CD8-positive, alpha-beta memory T cell (primary cell): ENCODE measurements around the gene IQUB. TPM values are rescaled to one million over a fixed set of nuclear protein-coding genes. Genes with fewer than 3 reads are reported as not detected.
"Not testable (repeated sequence)": the region's sequence is repeated elsewhere in the genome, so short reads cannot be mapped to it uniquely, and the experiment has no call there.

ENCODE experiments used
- CTCF ChIA-PET: fragments of 350-600 bp; sonication (Branson Sonifier 250); formaldehyde crosslinking; loops from one replicate; lab custom pipeline; 2021; ENCODE audit warnings: antibody characterized with exemption; lab: Charles Lee
- POLR2A ChIA-PET: fragments of 350-600 bp; sonication (Branson Sonifier 250); formaldehyde crosslinking; loops from one replicate; lab custom pipeline; 2021; ENCODE audit warnings: antibody characterized with exemption; lab: Charles Lee
- DNase-seq, 5 donors: peaks; one replicate each; pipeline versions ENCODE4 v3.0.0 to v3.0.0-alpha.2; 2020 to 2022; ENCODE audit warnings: mixed read lengths in 1 of 5
- H3K27ac ChIP-seq: one replicate; pipeline ENCODE4 v1.7.0; 2013; ENCODE audit warnings: low read depth, mild to moderate bottlenecking, low read length, moderate library complexity
- H3K27me3 ChIP-seq: 2 replicates; pipeline ENCODE4 v1.7.0; 2013; ENCODE audit warnings: low read length, mild to moderate bottlenecking; ENCODE audit not compliant: insufficient read depth, poor library complexity, severe bottlenecking
- H3K36me3 ChIP-seq: 2 replicates; pipeline ENCODE4 v1.7.0; 2013; ENCODE audit warnings: mild to moderate bottlenecking, low read length, moderate library complexity; ENCODE audit not compliant: insufficient read depth
- H3K4me1 ChIP-seq: 2 replicates; pipeline ENCODE4 v1.7.0; 2013; ENCODE audit warnings: mild to moderate bottlenecking, low read length, moderate library complexity; ENCODE audit not compliant: insufficient read depth
- H3K4me3 ChIP-seq: 2 replicates; pipeline ENCODE4 v1.7.0; 2013; ENCODE audit warnings: mild to moderate bottlenecking, low read length
- H3K9me3 ChIP-seq: 2 replicates; pipeline ENCODE4 v1.7.0; 2013; ENCODE audit warnings: mild to moderate bottlenecking, low read length
- H3K27ac Mint-ChIP-seq, 8 donors: one replicate each; pipeline ENCODE4 v1.8.0; 2020 to 2021; ENCODE audit warnings: mixed read lengths in 8 of 8, mild to moderate bottlenecking in 6 of 8, inconsistent platforms in 3 of 8, moderate library complexity in 3 of 8
- H3K27me3 Mint-ChIP-seq, 2 donors: one replicate each; pipeline ENCODE4 v1.8.0; 2020 to 2021; ENCODE audit warnings: mixed read lengths in 2 of 2, mild to moderate bottlenecking in 1 of 2, moderate library complexity in 1 of 2
- H3K36me3 Mint-ChIP-seq, 3 donors: one replicate each; pipeline ENCODE4 v1.8.0; 2020 to 2021; ENCODE audit warnings: mixed read lengths in 3 of 3, inconsistent platforms in 1 of 3, mild to moderate bottlenecking in 1 of 3
- H3K4me1 Mint-ChIP-seq, 3 donors: one replicate each; pipeline ENCODE4 v1.8.0; 2020 to 2021; ENCODE audit warnings: mixed read lengths in 3 of 3, inconsistent platforms in 1 of 3, mild to moderate bottlenecking in 1 of 3
- H3K4me3 Mint-ChIP-seq, 7 donors: one replicate each; pipeline ENCODE4 v1.8.0; 2020 to 2021; ENCODE audit warnings: mixed read lengths in 7 of 7, mild to moderate bottlenecking in 6 of 7, moderate library complexity in 4 of 7, inconsistent platforms in 2 of 7
- H3K9me3 Mint-ChIP-seq, 5 donors: one replicate each; pipeline ENCODE4 v1.8.0; 2020 to 2022; ENCODE audit warnings: mixed read lengths in 5 of 5, mild to moderate bottlenecking in 3 of 5, moderate library complexity in 2 of 5, inconsistent platforms in 1 of 5
- polyA plus RNA-seq: library from polyadenylated mRNA; unstranded; fragments of 300-500 nt; fragmentation: Illumina TruSeq; gene quantifications from one replicate; pipeline ENCODE4 v1.2.3, GENCODE V29; 2021
- total RNA-seq, 2 experiments: library from RNA; stranded (reverse); gene quantifications; one replicate each; pipeline ENCODE4 v1.2.3, GENCODE V29; 2021

Gene IQUB
- total and polyA plus RNA-seq, 3 experiments from 2014 or later: 0.08 TPM; not detected in 2

DNA sequence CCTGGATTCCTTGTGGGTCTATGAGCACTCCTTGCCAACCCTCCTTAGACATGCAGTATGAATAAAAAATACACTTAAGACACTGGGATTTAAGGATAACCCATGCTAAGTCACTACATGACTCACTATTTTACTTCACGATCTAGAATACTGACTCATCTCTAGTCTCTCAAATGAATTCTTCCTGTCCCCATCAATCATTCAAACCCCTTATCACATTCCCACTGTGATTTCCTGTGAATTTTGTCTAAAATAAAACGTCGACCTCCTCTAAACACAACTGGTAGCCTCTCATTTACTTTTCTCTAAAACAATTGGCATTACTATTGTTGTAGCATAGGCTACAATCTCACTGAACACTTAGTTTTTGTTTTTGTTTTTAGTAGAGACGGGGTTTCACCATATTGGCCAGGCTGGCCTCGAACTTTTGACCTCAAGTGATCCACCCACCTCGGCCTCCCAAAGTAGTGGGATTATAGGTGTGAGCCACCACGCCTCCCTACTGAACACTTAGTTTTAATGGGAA lies 3.9 kb upstream of the IQUB start:
- Mint-ChIP-seq H3K27me3 (peaks cover 2% of the 10 kb centered on the region in 2 donors), H3K4me1 (peaks cover 14 to 25% (median 25%) of the 10 kb centered on the region in 3 donors), H3K9me3 (no peaks in the 10 kb centered on the region), H3K36me3 (peaks cover 0 to 19% (median 0%) of the 10 kb centered on the region in 3 donors), H3K4me3 (no peak overlapping the region), H3K27ac (peak overlapping the region in 2 of 8 donors; percentile 6 to 15)
- ChIA-PET CTCF (interaction anchor here (0.9 kb wide), 1 partner anchor 44 kb away, joined by 4 read pairs; no protein-coding TSS in a partner anchor), POLR2A (no interaction called here)
- Histone ChIP-seq H3K27me3 (no peaks in the 10 kb centered on the region), H3K27ac (no peak overlapping the region), H3K36me3 (peaks cover 4% of the 10 kb centered on the region), H3K9me3 (no peaks in the 10 kb centered on the region), H3K4me1 (peaks cover 15% of the 10 kb centered on the region), H3K4me3 (no peak overlapping the region)
- no peak for DNase-seq

DNA sequence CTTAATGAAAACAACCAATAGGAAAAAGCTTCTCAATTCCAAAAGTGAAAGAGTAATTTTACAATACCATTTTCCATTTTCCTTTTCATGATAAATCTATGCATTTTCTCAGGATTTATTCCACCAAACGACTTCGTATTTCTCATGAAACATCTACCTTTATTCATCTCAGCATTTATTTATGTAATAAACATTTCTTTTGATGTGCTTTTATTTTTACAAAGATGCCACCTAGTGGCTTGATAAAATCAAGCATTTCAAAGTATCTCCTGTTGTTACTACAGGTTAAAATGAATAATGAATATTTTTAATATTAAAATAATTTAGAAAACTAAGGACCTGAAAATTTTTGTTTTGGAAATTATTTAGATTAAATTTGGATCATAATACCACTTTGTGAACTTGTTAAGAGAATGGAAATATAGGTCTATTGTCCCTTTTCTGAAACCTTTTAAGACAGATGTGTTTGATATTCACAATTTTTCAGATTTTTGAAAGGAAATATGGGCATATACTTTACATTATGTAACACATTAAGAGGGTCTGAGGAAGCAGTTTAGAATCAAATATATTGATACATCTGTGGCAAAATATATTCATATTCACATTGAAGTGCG lies 2.7 kb upstream of the IQUB start:
- Mint-ChIP-seq H3K9me3 (no peaks in the 10 kb centered on the region), H3K4me3 (peak overlapping the region in 1 of 7 donors; percentile 40), H3K27ac (peak overlapping the region in 1 of 8 donors; percentile 32), H3K4me1 (peaks cover 20 to 34% (median 32%) of the 10 kb centered on the region in 3 donors), H3K27me3 (peaks cover 5 to 9% of the 10 kb centered on the region in 2 donors), H3K36me3 (peaks cover 0 to 15% (median 0%) of the 10 kb centered on the region in 3 donors)
- H3K9me3 ChIP-seq: no peaks in the 10 kb centered on the region
- H3K36me3 ChIP-seq: no peaks in the 10 kb centered on the region
- H3K27me3 ChIP-seq: no peaks in the 10 kb centered on the region
- ChIA-PET CTCF (interaction anchor here (0.6 kb wide), 1 partner anchor 20 kb away, joined by 3 read pairs; the partner anchor contains the start of gene NDUFA5), POLR2A (no interaction called here)
- peak in 1 of 5 donors; percentile 34 for DNase-seq
- no peak overlapping the region for H3K27ac ChIP-seq
- H3K4me3 ChIP-seq: no peak overlapping the region
- H3K4me1 ChIP-seq: peaks cover 15% of the 10 kb centered on the region

DNA sequence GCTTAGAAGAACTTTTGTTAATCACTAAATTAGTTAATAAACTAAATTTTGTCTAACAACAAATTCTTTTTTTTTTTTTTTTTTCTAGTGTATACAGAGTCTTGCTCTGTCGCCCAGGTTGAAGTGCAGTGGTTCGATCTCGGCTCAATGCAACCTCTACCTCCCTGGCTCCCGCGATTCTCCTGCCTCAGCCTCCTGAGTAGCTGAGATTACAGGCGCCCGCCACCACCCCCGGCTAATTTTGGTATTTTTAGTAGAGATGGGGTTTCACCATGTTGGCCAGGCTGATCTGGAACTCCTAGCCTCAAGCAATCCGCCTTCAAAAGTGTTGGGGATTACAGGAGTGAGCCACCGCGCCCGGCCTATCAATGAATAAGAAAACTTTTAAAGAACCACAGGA lies 1.1 kb upstream of the IQUB start:
- H3K4me3 Mint-ChIP-seq: peak overlapping the region in 6 of 7 donors; percentile 29 to 94 (median 86)
- Histone ChIP-seq H3K27me3 (no peaks in the 10 kb centered on the region), H3K9me3 (no peaks in the 10 kb centered on the region), H3K4me1 (peaks cover 15% of the 10 kb centered on the region), H3K4me3 (peak overlapping the region; percentile 55), H3K36me3 (no peaks in the 10 kb centered on the region), H3K27ac (peak overlapping the region; percentile 67)
- H3K4me1 Mint-ChIP-seq: peaks cover 20 to 38% (median 33%) of the 10 kb centered on the region in 3 donors
- POLR2A ChIA-PET: interaction anchor here (1.7 to 2.4 kb wide), 2 partner anchors 22 to 213 kb away, joined by 9 to 15 read pairs; partner anchors contain the start of genes NDUFA5 and WASL
- CTCF ChIA-PET: interaction anchor here (0.6 to 2.0 kb wide), 4 partner anchors 38 to 236 kb away, joined by 3 to 14 read pairs (median 6); no protein-coding TSS in a partner anchor
- H3K9me3 Mint-ChIP-seq: no peaks in the 10 kb centered on the region
- H3K27me3 Mint-ChIP-seq: peaks cover 11 to 18% of the 10 kb centered on the region in 2 donors
- H3K27ac Mint-ChIP-seq: peak overlapping the region in 2 of 8 donors; percentile 37 to 89
- DNase-seq: no peak
- peaks cover 0 to 7% (median 0%) of the 10 kb centered on the region in 3 donors for H3K36me3 Mint-ChIP-seq

DNA sequence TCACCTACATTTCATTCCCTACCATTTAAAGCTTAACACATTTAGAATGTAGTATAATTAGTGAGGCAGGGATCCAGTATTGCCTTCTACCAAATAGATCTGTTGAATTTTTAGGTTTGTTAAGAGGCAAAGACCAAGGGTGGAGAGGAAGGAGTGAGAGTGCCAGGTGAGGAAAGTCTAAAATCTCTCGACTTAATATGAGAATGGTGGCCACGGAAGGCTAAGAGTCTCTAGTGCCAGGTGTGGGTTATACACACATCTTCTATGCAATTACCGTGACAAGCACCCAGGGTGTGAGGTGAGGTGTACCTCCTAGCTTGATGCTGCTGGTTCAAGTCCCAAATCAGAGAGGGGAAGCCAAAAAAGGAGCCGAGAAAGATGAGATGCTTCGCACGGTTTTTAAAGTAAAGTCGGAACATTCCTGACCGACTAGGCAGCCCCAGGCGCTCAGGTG lies 439 bp downstream of the IQUB start:
- Histone ChIP-seq H3K4me3 (peak overlapping the region; percentile 55), H3K27me3 (no peaks in the 10 kb centered on the region), H3K9me3 (no peaks in the 10 kb centered on the region), H3K27ac (peak overlapping the region; percentile 32), H3K4me1 (peaks cover 15% of the 10 kb centered on the region), H3K36me3 (no peaks in the 10 kb centered on the region)
- peak overlapping the region; percentile 0 to 94 (median 84) for H3K27ac Mint-ChIP-seq
- CTCF ChIA-PET: interaction anchor here (0.9 kb wide), 1 partner anchor 40 kb away, joined by 4 read pairs; no protein-coding TSS in a partner anchor
- H3K36me3 Mint-ChIP-seq: peaks cover 0 to 3% (median 0%) of the 10 kb centered on the region in 3 donors
- POLR2A ChIA-PET: interaction anchor here (2.4 kb wide), 1 partner anchor 215 kb away, joined by 9 read pairs; the partner anchor contains the start of gene WASL
- H3K9me3 Mint-ChIP-seq: no peaks in the 10 kb centered on the region
- H3K4me1 Mint-ChIP-seq: peaks cover 20 to 38% (median 33%) of the 10 kb centered on the region in 3 donors
- peak in 1 of 5 donors; percentile 56 for DNase-seq
- peak overlapping the region; percentile 90 to 97 (median 93) for H3K4me3 Mint-ChIP-seq
- peaks cover 15 to 21% of the 10 kb centered on the region in 2 donors for H3K27me3 Mint-ChIP-seq

DNA sequence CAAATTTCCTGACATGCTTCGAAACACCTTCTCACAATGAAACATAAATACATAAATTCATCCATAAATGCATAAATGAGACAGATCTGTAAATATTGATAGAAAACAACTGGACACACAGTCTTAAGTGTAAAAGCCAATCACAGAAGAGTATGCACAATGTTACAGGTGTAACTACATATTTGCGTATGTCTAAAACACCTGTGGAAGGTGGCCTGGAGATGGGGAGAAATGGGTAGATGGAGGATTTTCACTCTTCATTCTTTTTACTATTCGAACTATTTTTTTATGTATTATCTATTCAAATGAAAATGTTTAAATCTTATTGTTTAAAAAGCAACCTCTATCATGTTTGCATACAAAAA lies 860 bp downstream of the IQUB start:
- Mint-ChIP-seq H3K27ac (peak overlapping the region in 4 of 8 donors; percentile 56 to 94 (median 85)), H3K9me3 (no peaks in the 10 kb centered on the region), H3K4me3 (peak overlapping the region; percentile 90 to 97 (median 93)), H3K27me3 (peaks cover 15 to 25% of the 10 kb centered on the region in 2 donors), H3K4me1 (peaks cover 20 to 38% (median 33%) of the 10 kb centered on the region in 3 donors), H3K36me3 (peaks cover 0 to 3% (median 0%) of the 10 kb centered on the region in 3 donors)
- ChIA-PET CTCF (interaction anchor here (0.9 kb wide), 1 partner anchor 39 kb away, joined by 4 read pairs; no protein-coding TSS in a partner anchor), POLR2A (interaction anchor here (2.4 kb wide), 1 partner anchor 215 kb away, joined by 9 read pairs; the partner anchor contains the start of gene WASL)
- Histone ChIP-seq H3K4me3 (no peak overlapping the region), H3K9me3 (no peaks in the 10 kb centered on the region), H3K4me1 (peaks cover 15% of the 10 kb centered on the region), H3K27me3 (no peaks in the 10 kb centered on the region), H3K36me3 (no peaks in the 10 kb centered on the region), H3K27ac (no peak overlapping the region)
- no peak for DNase-seq

DNA sequence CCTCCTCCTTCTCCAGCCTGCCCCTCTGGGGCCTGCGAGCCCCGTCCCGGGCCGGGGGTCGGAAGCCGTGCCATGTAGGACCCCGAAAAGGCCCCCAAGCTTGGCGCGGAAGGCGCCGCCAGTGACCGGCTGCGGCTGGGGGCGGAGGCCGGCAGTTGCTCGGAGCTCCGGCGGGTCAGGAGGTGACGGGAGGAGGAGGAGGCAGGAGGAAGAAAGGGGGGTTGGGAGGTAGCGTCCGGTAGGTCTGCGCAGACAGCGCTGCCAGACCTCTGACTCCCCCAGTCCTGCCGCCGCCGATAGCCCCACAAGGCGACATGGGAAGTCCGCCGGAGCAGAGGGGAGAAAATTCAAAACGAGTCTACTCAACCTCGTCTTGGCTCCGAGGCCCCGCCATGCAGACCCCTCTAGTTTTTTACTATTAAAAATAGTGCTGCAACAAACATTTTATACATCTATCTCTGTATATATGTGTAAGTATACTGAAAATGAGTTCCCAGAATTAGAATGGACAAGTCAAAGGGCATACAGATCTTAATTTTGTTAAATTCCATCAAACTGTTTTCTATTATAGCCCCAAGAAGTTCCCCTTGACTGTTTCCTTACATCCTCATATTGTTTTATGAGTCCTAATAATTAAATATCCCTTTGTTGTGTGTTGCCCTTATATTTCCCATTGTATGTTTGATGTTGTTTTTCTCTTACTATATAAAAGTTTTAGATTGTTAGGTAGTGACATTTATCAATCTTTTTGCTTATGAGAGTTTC lies 1.4 kb downstream of the IQUB start:
- peaks cover 15% of the 10 kb centered on the region for H3K4me1 ChIP-seq
- Mint-ChIP-seq H3K27ac (peak overlapping the region in 5 of 8 donors; percentile 4 to 80 (median 8)), H3K4me3 (peak overlapping the region; percentile 1 to 97 (median 55)), H3K4me1 (peaks cover 20 to 38% (median 33%) of the 10 kb centered on the region in 3 donors), H3K27me3 (peaks cover 15 to 30% of the 10 kb centered on the region in 2 donors)
- H3K27me3 ChIP-seq, H3K9me3 ChIP-seq, H3K4me3 ChIP-seq, H3K9me3 Mint-ChIP-seq, H3K36me3 Mint-ChIP-seq, H3K27ac ChIP-seq, H3K36me3 ChIP-seq: not testable (repeated sequence)
- ChIA-PET CTCF (interaction anchor here (0.9 kb wide), 1 partner anchor 39 kb away, joined by 4 read pairs; no protein-coding TSS in a partner anchor), POLR2A (interaction anchor here (2.4 kb wide), 1 partner anchor 216 kb away, joined by 9 read pairs; the partner anchor contains the start of gene WASL)
- DNase-seq: peak; percentile 3 to 61 (median 50)

DNA sequence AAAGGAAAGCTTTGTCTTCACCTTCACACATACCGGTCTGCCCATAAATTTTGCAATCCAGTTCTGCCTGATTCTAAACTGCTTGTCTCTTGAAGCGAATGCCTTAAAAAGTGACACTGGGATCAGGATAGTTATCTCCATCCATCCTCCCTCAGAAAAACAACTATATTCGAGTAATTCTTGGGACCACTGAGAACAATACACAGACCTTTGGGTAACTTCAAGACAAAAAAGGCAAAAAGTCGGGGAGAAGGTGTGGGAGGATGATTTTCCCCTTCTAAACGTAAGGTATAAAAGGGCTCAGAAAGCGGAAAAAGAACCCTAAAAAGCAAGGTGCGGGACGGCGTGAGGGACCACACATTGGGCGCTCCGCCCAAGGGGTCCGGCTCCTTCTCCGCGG lies 2.1 kb downstream of the IQUB start:
- H3K9me3 ChIP-seq, H3K36me3 Mint-ChIP-seq, CTCF ChIA-PET, H3K4me3 ChIP-seq, H3K36me3 ChIP-seq, H3K27ac ChIP-seq, POLR2A ChIA-PET, DNase-seq, H3K9me3 Mint-ChIP-seq, H3K27me3 ChIP-seq: not testable (repeated sequence)
- Mint-ChIP-seq H3K27ac (peak overlapping the region in 1 of 8 donors; percentile 36), H3K4me3 (peak overlapping the region in 6 of 7 donors; percentile 44 to 69 (median 67)), H3K27me3 (peaks cover 15 to 30% of the 10 kb centered on the region in 2 donors), H3K4me1 (peaks cover 20 to 38% (median 33%) of the 10 kb centered on the region in 3 donors)
- H3K4me1 ChIP-seq: peaks cover 15% of the 10 kb centered on the region
